Measurements from ENCODE around the gene OR7D2. TPM values are rescaled to one million over a fixed set of nuclear protein-coding genes. Genes with fewer than 3 reads are reported as not detected.
"Not testable (repeated sequence)": the region's sequence is repeated elsewhere in the genome, so short reads cannot be mapped to it uniquely, and the experiment has no call there.

Gene OR7D2
- total RNA-seq (2014; rRNA removed; shearing (Covaris generic)), result 0.05 and 0.12 TPM in 2 replicates

DNA sequence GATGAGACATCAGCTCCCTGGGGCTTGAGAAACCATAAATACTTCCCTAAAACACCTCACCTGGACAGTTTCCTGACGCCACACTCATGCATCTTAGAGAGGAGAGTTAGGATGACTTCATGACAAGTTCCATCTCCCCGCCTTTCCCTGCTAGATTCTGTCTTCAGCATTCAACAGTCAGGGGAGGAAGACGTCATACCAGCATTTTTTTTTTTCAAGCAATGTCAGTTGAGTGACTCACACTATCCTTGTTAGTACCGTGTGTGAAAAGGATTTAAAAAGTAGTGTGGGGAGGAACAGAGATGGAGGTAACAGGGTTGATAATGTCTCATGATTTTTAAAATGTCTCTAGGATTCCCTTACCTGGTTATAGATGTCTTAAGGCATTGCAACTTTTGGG, at the start of gene OR7D2:
Gene OR7D2, plus strand, starts transcription at position 79 of the 400 bp plus-strand sequence. CDS start 6,803 bp downstream, outside the sequence.
- DNase-seq (ENCODE audit: low read depth), result peak; percentile 30

DNA sequence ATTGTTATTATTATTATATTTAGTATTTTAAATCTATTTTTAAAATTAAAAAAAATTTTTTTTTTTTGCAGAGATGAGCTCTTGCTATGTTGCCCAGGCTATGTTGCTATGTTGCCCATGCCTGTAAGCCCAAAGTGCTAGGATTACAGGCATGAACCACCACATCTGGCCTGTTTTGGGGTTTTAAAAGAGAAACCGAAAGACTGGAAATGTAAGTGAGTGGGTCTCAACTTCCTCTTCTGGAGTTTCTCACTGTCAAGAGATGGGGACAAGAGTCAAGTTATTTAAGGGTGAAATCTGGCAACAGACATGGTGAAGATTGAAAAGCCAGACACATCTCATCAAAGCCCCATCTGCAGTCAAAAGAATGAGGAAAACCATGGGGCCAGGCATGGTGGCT, 47.8 kb upstream of the OR7D2 start:
- DNase-seq (ENCODE audit: low read depth), result no peak

DNA sequence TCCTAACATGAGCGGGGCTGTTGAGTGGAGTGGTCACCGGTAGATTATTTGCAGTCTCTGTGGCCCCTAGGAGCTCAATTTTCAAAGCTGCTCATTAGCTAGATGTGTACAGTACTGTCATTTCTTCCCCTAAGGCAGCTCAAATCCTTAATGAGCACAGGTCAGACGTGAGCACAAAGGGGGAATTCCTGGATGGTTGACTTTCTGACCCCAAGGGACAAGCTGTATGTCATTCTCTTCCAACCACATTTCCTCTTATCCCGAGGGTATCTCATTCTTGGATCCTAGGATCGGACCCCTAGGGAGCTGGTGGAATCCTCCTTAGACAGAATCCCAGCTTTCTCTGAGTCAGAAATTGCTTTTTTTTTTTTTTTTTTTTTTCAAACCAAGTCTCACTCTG, 46.4 kb upstream of the OR7D2 start:
- DNase-seq (ENCODE audit: low read depth), result peak; percentile 80

DNA sequence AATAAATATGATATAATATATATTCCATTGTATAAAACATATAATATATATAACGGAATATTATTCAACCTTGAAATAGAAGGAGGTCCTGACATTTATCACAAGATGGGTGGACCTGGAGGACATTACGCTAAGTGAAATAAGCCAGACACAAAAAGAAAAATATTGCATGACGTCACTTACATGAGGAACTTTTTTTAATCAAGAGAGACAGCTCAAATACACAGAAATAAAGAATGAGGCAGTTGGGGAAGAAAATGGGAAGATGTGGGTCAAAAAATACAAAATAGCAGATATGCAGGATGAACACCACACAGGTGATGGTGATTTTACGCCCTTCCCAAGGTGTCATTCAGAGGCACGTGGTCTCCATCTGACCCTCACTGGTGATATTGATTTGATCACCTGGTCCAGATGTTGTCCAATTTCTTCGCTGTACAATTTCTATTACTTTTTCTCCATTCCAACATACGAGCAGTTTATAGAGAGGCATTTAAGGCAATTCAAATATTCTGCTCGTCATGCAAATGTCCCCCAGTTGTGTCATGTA, 39.1 kb upstream of the OR7D2 start:
- DNase-seq (ENCODE audit: low read depth), result no peak

DNA sequence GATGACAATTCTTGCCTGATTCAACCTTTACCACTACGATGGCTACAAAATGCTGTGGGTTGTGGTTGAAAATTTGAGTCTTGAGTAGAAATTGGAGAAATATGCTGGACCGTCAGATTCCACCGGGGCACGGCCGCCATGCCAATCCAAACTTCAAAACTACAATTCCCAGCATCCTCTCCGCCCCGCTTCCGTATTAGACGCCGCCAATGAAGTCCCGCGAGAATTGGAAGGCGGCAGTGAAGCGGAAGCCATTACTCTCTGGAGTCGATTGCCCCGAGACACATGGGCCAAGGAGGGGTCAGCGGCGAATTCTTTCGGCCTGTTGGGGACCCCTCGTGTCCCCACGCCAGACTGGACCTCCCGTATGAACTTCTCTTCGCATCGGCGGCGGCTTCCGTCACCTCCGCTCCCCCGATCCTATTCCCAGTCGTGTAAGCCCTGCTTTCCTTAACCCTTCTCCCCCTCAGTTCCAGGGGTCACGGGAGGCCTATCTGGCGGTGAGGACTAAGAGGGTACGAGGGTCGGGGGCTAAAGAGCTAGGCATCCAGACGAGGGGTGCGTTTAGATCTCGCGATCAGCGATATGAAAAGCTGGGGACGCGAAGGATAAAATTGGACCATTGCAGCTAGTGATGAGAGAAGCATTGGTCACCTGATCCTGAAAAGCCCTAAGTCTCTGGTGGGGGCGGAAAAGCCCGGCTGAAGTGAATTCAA, 38.5 kb upstream of the OR7D2 start, which contains the start of gene ZNF317:
Gene ZNF317, plus strand, starts transcription at position 239 of the 716 bp plus-strand sequence. CDS start 15,620 bp downstream, outside the sequence.
- DNase-seq (ENCODE audit: low read depth), result peak; percentile 94

DNA sequence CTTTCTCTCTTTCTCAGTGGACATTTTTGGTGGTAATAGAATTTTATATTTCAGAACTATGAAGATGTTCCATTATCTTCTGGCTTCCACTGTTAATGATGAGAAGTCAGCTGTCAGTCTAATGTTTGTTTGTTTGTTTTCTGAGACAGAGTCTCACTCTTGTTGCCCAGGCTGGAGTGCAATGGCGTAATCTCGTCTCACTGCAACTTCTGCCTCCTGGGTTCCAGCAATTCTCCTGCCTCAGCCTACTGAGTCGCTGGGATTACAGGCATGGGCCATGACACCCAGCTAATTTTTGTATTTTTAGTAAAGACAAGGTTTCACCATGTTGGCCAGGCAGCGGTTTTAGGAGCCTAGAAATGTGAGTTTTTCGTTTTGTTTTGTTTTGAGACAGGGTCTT, 33.9 kb upstream of the OR7D2 start:
- DNase-seq (ENCODE audit: low read depth), result peak; percentile 18

DNA sequence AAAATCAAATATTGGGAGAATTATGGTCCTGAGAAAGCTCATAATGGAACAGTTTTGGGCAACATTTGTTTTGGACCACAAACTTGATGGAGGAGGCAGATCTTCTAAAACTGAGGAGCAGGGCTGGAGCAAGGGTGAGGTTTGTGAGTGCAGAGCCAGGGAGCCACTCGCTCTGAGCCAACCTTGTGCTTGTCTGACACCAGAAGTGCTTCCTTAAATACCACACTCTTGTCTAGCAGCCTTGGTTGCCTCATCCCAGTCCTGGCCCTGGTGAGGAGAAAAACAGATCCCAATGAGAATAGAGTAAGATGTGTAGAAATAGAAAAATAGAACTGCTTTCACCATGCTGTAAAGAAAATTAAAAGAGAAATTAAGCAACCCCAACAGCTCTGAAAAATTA, 31.9 kb upstream of the OR7D2 start:
- no peak for DNase-seq (ENCODE audit: low read depth)

DNA sequence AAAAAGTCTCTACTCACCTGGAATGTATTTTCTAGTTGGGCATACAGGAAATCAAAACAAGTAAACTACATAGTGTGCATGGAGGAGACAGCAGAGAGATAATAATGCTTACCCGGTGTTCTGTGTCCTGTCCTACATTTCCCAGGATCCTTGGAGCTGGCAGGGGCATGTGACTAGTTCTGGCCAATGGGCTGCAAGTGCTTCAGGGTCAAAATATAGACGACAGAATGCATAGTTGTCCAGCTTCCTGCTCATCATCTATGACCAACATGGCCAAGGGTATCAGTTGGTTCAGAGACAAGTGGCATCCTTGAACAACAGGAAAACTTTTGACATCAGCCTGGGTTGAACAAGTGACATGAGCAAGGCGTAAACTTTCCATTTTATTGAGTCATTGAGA, 30.1 kb upstream of the OR7D2 start:
- DNase-seq (ENCODE audit: low read depth), result no peak

DNA sequence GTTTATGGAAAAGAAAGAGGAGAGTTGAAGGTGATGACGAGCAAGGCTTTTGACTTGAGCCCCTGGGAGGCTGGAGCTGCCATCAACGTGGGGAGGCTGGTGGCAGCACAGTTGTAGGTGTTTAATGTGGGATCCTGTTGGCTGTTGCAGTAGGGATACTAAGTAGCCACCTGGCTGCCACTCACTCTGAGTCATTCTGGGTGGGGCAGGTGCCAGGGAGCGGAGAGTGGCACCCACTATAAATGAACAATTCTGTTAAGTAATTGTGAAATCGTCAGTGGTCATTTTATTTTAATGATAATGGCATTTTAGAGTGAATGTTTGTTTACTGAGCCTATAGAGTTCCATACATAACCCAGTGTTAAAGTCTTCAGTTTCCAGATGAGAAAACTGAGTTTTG, 28.8 kb upstream of the OR7D2 start:
- no peak for DNase-seq (ENCODE audit: low read depth)

DNA sequence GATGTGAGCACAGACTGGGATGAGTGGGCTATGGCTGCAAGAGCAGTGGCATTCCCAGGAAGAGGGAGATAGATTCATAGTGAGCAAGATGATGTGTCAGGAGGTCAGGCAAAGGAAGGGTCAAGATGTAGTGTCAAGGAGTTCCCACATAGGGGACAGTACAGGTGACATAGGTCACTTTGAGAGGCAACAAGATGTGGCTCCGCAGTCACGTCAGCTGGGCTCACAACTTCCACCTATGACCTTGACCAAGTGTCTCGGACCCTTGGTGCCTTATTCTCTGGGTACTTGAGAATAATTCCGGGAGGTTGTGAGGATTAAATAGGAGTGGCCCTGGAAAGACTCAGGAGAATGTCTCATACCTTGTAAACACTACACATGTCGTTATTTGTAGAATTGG, 28.1 kb upstream of the OR7D2 start:
- DNase-seq (ENCODE audit: low read depth), result no peak

DNA sequence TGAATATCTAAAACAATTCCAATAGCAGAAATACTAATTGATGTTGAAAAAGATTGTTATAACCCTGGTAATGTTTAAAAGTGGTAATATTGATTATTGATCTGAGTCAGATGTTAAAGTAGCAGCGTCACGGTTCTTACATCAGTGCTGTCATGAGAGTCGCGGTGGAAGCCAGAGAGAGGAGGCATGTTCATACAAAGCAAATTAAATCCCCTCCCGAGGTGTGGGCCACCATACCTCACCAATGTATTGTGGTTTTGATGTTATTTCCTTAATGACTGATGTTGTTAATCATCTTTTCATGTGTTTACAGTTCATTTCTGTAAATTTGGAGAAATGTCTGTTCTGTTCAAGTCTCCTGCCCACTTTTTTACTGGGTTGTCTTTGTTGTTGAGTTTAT, 27.4 kb upstream of the OR7D2 start:
- DNase-seq (ENCODE audit: low read depth), result no peak

DNA sequence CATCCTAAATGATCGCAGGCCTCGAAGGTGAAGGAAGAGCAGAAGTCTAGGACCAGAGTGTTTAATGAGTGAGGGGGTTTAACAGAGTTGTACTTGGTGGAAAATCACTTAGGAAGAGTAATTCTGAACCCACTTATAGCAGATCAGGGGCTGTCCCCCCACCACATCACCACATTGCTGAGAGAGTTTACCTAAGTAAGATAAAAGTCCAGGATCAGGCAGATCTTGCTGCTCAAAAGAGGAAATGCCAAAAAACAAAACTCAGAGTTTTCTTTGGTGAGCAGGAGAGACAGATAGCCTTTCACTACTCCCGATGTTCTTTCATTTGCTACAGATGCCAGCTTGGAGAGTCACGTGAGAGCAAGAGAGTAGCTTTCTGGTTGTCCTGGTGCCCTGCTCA, 23.2 kb upstream of the OR7D2 start:
- no peak for DNase-seq (ENCODE audit: low read depth)

DNA sequence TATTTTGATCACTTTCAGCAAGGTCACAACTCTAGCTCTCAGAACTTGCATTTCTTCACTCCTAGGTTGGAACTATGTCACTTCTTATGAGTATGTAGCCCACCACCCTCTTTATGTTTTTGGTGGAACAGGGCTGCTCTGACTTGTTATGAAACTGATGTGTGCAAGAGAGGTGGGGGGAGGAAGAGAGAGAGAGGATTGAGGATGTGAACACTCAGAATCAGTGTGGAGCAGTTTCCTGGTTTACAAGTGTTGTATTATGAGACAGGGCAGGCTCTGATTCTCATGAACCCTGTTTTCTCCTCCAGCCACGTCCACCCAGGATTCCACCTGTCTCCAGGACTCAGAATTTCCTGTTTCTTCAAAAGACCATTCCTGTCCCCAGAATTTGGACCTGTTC, 22.5 kb upstream of the OR7D2 start:
- DNase-seq (ENCODE audit: low read depth), result no peak

DNA sequence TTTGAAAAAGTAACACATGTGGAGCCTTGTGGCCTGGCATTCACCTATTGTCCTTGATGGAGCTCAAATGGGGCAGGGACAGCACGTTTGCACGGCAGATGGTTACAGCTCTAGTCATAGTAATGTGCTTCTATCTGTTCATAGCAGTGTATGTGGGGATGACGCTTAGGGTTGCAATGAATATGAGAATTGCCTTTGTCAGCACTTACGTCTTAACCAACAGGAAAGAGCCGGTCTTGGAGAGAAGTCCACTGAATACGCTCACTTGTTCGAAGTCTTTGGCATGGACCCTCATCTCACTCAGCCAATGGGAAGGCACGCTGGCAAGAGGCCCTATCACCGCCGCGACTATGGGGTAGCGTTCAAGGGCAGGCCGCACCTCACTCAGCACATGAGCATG, 18.9 kb upstream of the OR7D2 start:
- DNase-seq (ENCODE audit: low read depth), result no peak

DNA sequence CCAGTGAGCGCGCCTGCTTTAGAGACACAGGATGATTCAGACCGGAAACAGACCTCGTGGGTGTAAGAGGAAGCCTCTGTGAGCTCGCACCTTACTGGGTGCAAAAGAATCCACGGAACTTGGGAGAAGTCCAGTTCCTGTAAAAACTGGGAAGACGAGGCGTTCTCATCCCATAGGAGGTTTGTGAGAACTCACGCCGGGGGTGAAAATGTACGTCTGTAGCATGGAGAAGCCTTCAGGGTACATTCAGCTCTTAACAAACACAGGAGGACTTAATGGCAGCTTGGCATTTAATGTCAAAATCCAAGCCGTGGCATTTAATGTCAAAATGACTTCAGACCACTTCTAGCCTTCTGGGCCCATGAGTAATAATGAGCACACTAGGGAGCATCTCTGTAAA, 17.4 kb upstream of the OR7D2 start:
- DNase-seq (ENCODE audit: low read depth), result no peak

DNA sequence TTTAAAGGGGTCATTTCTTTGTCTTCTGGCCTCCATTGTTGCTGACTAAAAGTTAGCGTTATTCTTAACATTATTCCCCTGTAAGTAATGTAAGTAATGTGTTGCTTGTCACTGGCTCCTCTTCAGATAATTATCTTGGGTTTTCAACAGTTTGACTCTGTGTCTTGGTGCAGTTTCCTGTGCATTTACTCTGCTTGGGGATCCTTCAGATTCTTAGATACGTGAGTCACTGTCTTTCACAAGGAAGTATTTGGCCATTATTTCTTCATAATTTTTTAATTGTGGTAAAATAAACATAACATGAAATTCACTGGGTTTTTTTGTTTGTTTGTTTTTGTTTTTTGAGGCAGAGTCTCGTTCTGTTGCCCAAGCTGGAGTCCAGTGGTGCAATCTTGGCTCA, 13.5 kb upstream of the OR7D2 start:
- no peak for DNase-seq (ENCODE audit: low read depth)

DNA sequence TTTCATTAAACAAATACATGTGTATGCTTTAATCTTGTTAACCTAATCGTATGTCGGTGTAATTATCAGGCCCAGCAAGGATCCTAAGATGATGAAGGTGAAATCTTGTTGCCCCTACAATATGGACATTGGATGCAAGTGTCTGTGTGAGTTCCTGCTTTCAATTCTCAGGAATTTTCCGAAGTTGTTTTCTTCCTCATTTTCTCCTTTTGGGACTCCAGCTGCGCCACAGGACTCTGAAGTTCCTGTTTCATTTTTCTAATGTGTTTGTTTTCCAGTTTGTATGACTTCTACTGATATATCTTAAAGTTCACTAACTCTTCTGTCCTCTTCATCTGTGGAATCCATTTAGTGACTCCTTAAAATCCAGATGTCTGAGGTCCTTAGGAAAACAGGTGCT, 11.9 kb upstream of the OR7D2 start:
- DNase-seq (ENCODE audit: low read depth), result no peak

DNA sequence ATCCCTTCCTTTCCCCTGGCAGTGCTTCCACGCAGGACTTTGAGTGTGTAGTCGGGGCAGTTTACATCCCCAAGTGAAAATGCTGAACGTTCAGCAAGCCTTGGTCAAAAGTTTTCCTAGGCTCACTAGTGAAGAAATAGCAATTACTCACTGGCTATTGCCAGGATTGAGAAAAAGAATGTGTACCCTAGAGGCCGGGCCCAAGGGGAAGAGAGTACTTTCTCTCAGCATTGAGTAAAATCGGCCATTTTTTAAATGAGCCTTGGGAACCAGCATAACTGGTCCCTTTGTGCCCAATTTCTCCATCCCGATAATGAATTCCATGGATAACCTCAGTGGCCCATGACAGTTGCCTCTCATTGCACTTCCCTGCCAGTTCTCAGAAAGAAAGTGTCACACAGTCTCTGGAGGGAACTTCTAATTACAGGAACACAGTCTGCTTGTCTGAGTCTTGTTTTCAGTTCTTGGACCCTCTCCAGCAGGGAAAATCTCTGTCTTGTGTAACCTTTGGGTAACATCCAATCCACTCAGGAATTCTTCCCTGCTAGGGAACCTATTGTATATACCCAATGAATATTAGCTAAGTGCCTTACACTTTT, 7.3 kb upstream of the OR7D2 start:
- no peak for DNase-seq (ENCODE audit: low read depth)

DNA sequence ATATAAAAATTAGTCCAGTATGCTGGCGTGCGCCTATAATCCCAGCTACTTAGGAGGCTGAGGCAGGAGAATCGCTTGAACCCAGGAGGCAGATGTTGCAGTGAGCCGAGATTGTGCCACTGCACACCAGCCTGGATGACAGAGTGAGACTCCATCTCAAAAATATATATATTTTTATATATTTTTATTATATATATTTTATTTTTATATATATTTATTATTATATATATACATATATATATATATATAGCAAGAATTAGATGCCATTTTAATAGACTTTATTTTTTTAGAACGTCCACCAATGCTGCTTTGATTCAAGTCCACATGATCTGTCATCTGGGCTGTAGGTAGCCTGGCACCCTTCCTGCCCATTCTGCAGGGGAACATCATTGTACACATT, 3.5 kb upstream of the OR7D2 start:
- DNase-seq (ENCODE audit: low read depth), result no peak

DNA sequence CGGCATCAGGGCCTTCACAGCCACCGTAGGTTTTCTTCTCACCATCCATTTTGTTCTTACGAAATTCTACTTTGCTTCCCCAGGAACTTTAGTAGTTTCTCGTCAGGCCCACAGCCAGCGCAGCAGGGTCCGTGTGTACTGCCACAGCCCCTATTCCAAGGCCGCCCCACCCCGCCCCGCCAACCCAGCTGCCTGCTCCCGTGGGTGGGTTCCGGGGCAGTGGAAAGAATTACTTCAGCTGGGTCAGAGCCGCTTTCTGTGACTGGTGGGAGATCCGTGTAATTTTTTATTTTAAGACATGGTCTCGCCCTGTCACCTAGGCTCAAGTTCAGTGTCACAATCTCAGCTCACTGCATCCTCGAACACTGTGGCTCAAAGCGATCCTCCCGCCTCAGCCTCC, 4.2 kb downstream of the OR7D2 start:
- DNase-seq (ENCODE audit: low read depth), result no peak

DNA sequence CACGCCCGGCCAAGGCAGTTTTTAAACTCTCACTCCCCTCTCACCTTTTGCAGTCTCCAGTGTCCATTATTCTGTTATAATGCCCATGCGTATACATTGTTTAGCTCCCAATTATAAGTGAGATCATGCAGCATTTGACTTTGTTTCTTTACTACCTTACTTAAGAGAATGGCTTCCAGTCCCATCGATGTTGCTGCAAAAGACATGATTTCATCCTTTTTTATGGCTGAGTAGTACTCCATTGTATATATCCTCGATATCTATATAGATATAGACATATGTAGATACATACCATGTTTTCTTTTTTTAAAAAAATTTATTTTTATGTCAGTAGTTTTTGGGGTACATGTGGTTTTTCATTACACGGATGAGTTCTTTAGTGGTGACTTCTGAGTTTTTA, 8.4 kb downstream of the OR7D2 start:
- DNase-seq (ENCODE audit: low read depth), result no peak

DNA sequence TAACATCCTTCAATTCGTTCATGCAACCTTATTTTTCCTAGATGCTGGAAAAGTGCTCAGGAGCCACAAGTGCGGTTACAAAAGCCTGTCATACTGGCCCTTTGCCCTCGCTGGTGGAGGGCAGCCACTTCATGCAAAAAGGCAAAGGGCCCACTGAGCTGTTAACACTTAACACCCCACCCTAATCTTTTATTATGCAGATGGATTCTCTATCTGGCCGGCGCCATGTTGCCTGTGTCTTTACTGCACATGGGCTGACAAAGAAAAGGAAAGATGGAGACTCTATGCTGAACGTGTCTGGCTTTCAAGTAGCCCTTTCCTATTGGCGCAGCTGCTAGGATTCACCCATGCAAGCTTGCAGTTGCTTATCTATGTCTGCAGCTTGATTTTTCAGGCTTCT, 10.8 kb downstream of the OR7D2 start:
- DNase-seq (ENCODE audit: low read depth), result no peak

DNA sequence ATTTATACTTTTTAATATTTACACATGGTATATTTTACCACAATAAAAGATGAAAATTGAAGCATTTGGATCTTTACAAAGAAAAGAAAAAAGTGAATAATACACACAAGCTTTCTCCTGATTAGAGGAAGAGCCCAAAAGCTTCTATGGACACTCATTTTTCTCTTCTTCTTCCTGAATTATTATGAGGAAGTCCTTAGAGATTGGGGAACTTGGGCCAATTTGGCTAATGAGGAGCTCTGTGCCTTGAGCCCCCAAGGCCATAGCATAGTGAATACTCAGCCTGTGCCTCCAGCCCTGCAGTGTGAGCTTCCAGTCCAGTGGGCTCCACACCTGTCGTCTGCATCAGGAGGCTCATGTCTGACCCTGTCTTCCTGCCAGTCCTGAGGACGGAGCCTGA, 19.3 kb downstream of the OR7D2 start:
- DNase-seq (ENCODE audit: low read depth), result not testable (repeated sequence)

Measured in M059J (cell line).